ENCODE results near the gene TAS2R39.

TAS2R39 gene

DNA sequence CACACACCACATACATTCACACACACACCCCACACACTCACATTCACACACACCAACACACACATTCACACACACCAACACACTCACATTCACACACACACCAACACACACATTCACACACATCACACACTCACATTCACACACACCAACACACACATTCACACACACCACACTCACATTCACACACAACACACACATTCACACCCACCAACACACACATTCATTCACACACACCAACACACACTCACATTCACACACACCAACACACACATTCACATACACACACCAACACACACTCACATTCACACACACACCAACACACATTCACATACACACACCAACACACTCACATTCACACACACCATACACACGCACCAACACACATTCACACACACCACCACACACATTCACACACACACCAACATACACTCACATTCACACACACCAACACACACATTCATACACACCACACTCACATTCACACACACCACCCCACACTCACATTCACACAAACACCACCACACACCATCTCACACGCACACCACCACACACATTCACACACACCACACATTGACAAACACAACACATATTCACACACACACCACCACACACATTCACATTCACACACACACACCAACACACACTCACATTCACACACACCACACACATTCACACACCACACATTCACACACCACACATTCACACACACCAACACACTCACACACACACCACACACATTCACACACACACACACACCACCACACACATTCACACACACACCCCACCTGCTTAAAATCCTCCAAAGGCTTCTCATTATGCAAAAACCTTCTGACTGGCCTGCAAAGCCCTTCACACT lies 47.6 kb downstream of the TAS2R39 start:
- H3K4me1 ChIP-seq (ENCODE audit: control insufficient read depth, insufficient read depth, low read length, unreplicated experiment), result peaks cover 7% of the 10 kb centered on the region
- 0 out of 2 replicates have a peak, but pooled peaks cover 5% of the 10 kb centered on the region for H3K27me3 ChIP-seq (ENCODE audit: insufficient read depth, low read length)
- H3K27ac ChIP-seq (ENCODE audit: low read depth, low read length), result no peak overlapping the region
- H2AFZ ChIP-seq (ENCODE audit: low read length, unreplicated experiment), result no peak overlapping the region
- no peaks in the 10 kb centered on the region for H3K36me3 ChIP-seq (ENCODE audit: insufficient read depth, low read length)
- H3K4me3 ChIP-seq (ENCODE audit: low read depth, low read length), result no peak overlapping the region
- no peaks in the 10 kb centered on the region for H3K79me2 ChIP-seq (ENCODE audit: control insufficient read depth, insufficient read depth, low read length, unreplicated experiment)

Measured in ACC112 (cell line).